CD14-positive monocyte (primary cell): ENCODE measurements around the gene ARFGEF3. TPM values are rescaled to one million over a fixed set of nuclear protein-coding genes. Genes with fewer than 3 reads are reported as not detected.

Experiments
- DNase-seq, 3 donors: peaks; one replicate each; pipeline ENCODE4 v3.0.0-alpha.2; 2011 to 2022
- H2AFZ ChIP-seq: 2 replicates; pipeline ENCODE4 v1.6.0; 2012; ENCODE audit warnings: mild to moderate bottlenecking, low read depth, low read length, inconsistent platforms; ENCODE audit not compliant: insufficient read depth, poor library complexity, severe bottlenecking
- H3K27ac ChIP-seq, 2 donors: 1 replicate in 1 of 2; 2 replicates in 1 of 2; pipeline ENCODE4 v1.5.1; 2012 to 2013; ENCODE audit warnings: low read length in 2 of 2, control low read depth in 1 of 2, inconsistent platforms in 1 of 2, low read depth in 1 of 2, mild to moderate bottlenecking in 1 of 2
- H3K27me3 ChIP-seq, 2 donors: one replicate each; pipeline versions ENCODE4 v1.6.0 to v1.6.1; 2011 to 2013; ENCODE audit warnings: low read length in 2 of 2; ENCODE audit not compliant: control insufficient read depth in 2 of 2, insufficient read depth in 2 of 2
- H3K36me3 ChIP-seq, 2 donors: replicated peaks in 1 of 2; 1 replicate in 1 of 2; 2 replicates in 1 of 2; pipeline versions ENCODE4 v1.5.1 to v1.6.1; 2012 to 2013; ENCODE audit warnings: low read length in 2 of 2, control low read depth in 1 of 2, inconsistent platforms in 1 of 2, mild to moderate bottlenecking in 1 of 2; ENCODE audit not compliant: insufficient read depth in 2 of 2, control insufficient read depth in 1 of 2
- H3K4me1 ChIP-seq, 2 donors: 1 replicate in 1 of 2; 2 replicates in 1 of 2; pipeline versions ENCODE4 v1.5.1 to v1.6.1; 2012 to 2013; ENCODE audit warnings: low read length in 2 of 2, control low read depth in 1 of 2, inconsistent platforms in 1 of 2, mild to moderate bottlenecking in 1 of 2, moderate library complexity in 1 of 2; ENCODE audit not compliant: insufficient read depth in 2 of 2, control insufficient read depth in 1 of 2
- H3K4me2 ChIP-seq: replicated peaks from 2 replicates; pipeline ENCODE3; 2012; ENCODE audit warnings: low read length, moderate library complexity, mild to moderate bottlenecking; ENCODE audit not compliant: poor library complexity, severe bottlenecking; ENCODE audit errors: extremely low read depth
- H3K4me3 ChIP-seq, 3 experiments: fragments of 200-600 bp in 1 of 3; sonication (generic) in 1 of 3; replicated peaks in 1 of 3; 1 replicate in 2 of 3; 2 replicates in 1 of 3; pipeline ENCODE4 v1.5.1; 2011 to 2013; ENCODE audit warnings: low read length in 3 of 3, mild to moderate bottlenecking in 3 of 3, control low read depth in 2 of 3, low read depth in 2 of 3, inconsistent platforms in 1 of 3, moderate library complexity in 1 of 3
- H3K79me2 ChIP-seq: 2 replicates; pipeline ENCODE4 v1.6.0; 2012; ENCODE audit warnings: mild to moderate bottlenecking, control low read depth, inconsistent platforms, low read length, moderate library complexity; ENCODE audit not compliant: insufficient read depth
- H3K9ac ChIP-seq: 2 replicates; pipeline ENCODE4 v1.6.0; 2017; ENCODE audit warnings: low read length, mild to moderate bottlenecking; ENCODE audit not compliant: insufficient read depth, poor library complexity, severe bottlenecking
- H3K9me3 ChIP-seq, 2 donors: replicated peaks in 1 of 2; 1 replicate in 1 of 2; 2 replicates in 1 of 2; pipeline versions ENCODE4 v1.5.1 to v1.6.1; 2012 to 2013; ENCODE audit warnings: low read length in 2 of 2, control low read depth in 1 of 2; ENCODE audit not compliant: control insufficient read depth in 1 of 2, insufficient read depth in 1 of 2
- H4K20me1 ChIP-seq: 2 replicates; pipeline ENCODE4 v1.6.0; 2012; ENCODE audit warnings: mild to moderate bottlenecking, low read length, control low read depth, moderate library complexity; ENCODE audit not compliant: insufficient read depth
- H3K27ac Mint-ChIP-seq, 7 donors: one replicate each; pipeline ENCODE4 v1.8.0; 2020; ENCODE audit warnings: mild to moderate bottlenecking in 7 of 7, mixed read lengths in 7 of 7, moderate library complexity in 6 of 7, inconsistent platforms in 2 of 7
- H3K27me3 Mint-ChIP-seq, 3 donors: one replicate each; pipeline ENCODE4 v1.8.0; 2021 to 2022; ENCODE audit warnings: low read depth in 3 of 3, mild to moderate bottlenecking in 3 of 3, mixed read lengths in 3 of 3, moderate library complexity in 3 of 3, inconsistent platforms in 1 of 3
- H3K36me3 Mint-ChIP-seq, 2 donors: one replicate each; pipeline ENCODE4 v1.8.0; 2020; ENCODE audit warnings: mixed read lengths in 2 of 2, inconsistent platforms in 1 of 2, mild to moderate bottlenecking in 1 of 2
- H3K4me1 Mint-ChIP-seq: one replicate; pipeline ENCODE4 v1.8.0; 2020; ENCODE audit warnings: mild to moderate bottlenecking, mixed read lengths
- H3K4me3 Mint-ChIP-seq, 2 donors: one replicate each; pipeline ENCODE4 v1.8.0; 2020; ENCODE audit warnings: mild to moderate bottlenecking in 2 of 2, mixed read lengths in 2 of 2, moderate library complexity in 1 of 2
- H3K9me3 Mint-ChIP-seq, 7 donors: one replicate each; pipeline ENCODE4 v1.8.0; 2020 to 2022; ENCODE audit warnings: mixed read lengths in 7 of 7, mild to moderate bottlenecking in 6 of 7, moderate library complexity in 6 of 7, inconsistent platforms in 2 of 7
- WGBS: methylation state at CpG from one replicate; pipeline ENCODE4 v1.1.5; 2013; ENCODE audit warnings: missing lambda C conversion rate; ENCODE audit not compliant: insufficient coverage; 5-methylcytosine and 5-hydroxymethylcytosine counted together
- intact Hi-C, 2 donors: fragments of 100-400 bp; cut with micrococcal nuclease; formaldehyde crosslinking; loops; one replicate each; pipeline versions ENCODE4 v1.15.0 to v1.15.1; 2023
- polyA plus RNA-seq, 3 donors: library from polyadenylated mRNA; depleted of rRNA in 1 of 3; unstranded in 2 of 3; stranded (reverse) in 1 of 3; fragments of 300-500 nt in 2 of 3; fragments of >200 nt in 1 of 3; fragmentation: Illumina TruSeq in 2 of 3; gene quantifications; 1 replicate in 2 of 3; 2 replicates in 1 of 3; pipeline ENCODE4 v1.2.3, GENCODE V29; 2012 to 2021
- TF ChIP-seq, protein P1 (sequence below): fragments of 200-600 bp; IDR thresholded peaks from one replicate; pipeline ENCODE4 v1.8.0; 2022; ENCODE audit warnings: antibody characterized with exemption, mild to moderate bottlenecking

Gene ARFGEF3
- polyA plus RNA-seq, 3 donors, result not detected

DNA sequence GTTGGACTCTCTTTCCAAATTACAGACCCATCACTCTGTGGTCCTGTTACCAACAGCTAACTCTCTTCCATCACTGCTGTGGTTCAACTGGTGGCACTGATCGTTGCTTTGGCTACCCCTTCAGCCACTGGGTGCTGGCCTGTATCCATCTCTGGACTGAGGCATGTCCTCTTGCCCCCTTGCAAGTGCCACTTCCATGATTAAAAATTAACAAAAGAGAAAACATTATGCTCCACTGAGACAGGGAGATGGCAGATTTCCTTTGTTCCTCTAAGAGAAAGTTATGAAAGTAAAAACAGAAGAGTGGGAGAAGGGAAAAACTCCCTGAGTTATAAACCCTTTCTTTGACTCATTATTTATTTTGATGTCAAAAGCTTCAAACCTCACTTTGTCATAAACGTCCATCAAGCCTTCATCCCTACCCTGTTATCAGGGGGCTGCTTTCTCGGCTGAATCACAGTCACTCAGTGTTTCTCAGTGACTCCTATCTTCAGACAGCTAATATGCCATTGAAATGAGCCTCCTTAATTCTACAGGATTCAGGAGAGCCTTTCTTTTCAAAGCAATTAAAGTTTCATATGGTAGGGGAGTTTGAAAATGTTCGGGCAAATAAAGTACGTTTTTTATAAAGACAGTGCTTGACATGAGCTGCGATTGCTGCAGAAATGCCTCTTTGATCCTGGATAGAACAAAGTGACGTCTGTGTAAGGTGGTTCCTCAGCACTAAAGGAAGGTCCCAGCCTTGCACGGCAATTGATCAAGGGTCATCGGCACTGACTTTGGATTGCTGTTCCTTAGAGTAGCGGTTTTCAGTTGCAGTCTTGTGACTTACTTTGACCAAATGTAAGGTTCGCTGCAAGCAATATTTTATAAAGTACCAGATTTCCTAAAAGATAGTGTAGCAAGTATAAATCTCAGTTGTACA, 106.5 kb downstream of the ARFGEF3 start:
- Mint-ChIP-seq H3K27me3 (peaks cover 0 to 8% (median 8%) of the 10 kb centered on the region in 3 donors), H3K27ac (no peak overlapping the region), H3K9me3 (peaks cover 0 to 1% (median 0%) of the 10 kb centered on the region in 7 donors), H3K4me3 (no peak overlapping the region), H3K4me1 (peaks cover 2% of the 10 kb centered on the region), H3K36me3 (no peaks in the 10 kb centered on the region)
- Histone ChIP-seq H3K4me2 (no peak overlapping the region), H3K79me2 (no peaks in the 10 kb centered on the region), H3K27me3 (no peaks in the 10 kb centered on the region), H2AFZ (no peak overlapping the region), H3K36me3 (no peaks in the 10 kb centered on the region), H3K4me1 (no peaks in the 10 kb centered on the region), H3K9ac (no peak overlapping the region), H4K20me1 (no peaks in the 10 kb centered on the region), H3K27ac (no peak overlapping the region), H3K9me3 (no peaks in the 10 kb centered on the region), H3K4me3 (no peak overlapping the region)
- TF ChIP-seq, protein P1, sequence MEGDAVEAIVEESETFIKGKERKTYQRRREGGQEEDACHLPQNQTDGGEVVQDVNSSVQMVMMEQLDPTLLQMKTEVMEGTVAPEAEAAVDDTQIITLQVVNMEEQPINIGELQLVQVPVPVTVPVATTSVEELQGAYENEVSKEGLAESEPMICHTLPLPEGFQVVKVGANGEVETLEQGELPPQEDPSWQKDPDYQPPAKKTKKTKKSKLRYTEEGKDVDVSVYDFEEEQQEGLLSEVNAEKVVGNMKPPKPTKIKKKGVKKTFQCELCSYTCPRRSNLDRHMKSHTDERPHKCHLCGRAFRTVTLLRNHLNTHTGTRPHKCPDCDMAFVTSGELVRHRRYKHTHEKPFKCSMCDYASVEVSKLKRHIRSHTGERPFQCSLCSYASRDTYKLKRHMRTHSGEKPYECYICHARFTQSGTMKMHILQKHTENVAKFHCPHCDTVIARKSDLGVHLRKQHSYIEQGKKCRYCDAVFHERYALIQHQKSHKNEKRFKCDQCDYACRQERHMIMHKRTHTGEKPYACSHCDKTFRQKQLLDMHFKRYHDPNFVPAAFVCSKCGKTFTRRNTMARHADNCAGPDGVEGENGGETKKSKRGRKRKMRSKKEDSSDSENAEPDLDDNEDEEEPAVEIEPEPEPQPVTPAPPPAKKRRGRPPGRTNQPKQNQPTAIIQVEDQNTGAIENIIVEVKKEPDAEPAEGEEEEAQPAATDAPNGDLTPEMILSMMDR, result no peak
- 88% methylated on average over 5 of the region's 11 CpGs for WGBS
- no peak for DNase-seq
- intact Hi-C loops, result no loop called here

DNA sequence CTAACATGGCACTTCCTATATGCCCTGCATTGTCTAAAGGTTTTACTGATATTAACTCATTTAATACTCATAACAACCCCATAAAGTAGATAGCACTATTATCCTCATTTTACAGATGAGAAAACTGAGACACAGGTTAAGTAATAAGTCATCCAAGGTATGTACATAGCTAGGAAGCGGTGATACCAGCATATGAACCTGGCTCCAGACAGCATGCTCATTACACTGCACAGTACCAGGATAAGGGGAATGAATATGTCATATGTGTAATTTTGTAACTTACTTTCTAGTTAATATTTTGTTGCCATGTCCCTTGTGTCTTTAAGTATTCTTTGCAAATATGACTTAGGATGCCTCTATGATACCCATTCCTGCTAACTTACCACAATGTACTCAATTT, 109.7 kb downstream of the ARFGEF3 start:
- H3K27me3 Mint-ChIP-seq, result peaks cover 0 to 5% (median 4%) of the 10 kb centered on the region in 3 donors
- no peak overlapping the region for H3K4me3 Mint-ChIP-seq
- intact Hi-C loops, result no loop called here
- H3K9me3 ChIP-seq, result no peaks in the 10 kb centered on the region
- H3K9ac ChIP-seq, result no peak overlapping the region
- H3K4me1 Mint-ChIP-seq, result no peaks in the 10 kb centered on the region
- H3K4me1 ChIP-seq, result no peaks in the 10 kb centered on the region
- H3K4me2 ChIP-seq, result no peak overlapping the region
- no peak for DNase-seq
- WGBS, result no CpG with 5 or more reads among the region's 1 CpG
- no peaks in the 10 kb centered on the region for H3K36me3 ChIP-seq
- no peak overlapping the region for H3K4me3 ChIP-seq
- peaks cover 0 to 1% (median 0%) of the 10 kb centered on the region in 7 donors for H3K9me3 Mint-ChIP-seq
- H3K36me3 Mint-ChIP-seq, result no peaks in the 10 kb centered on the region
- no peak overlapping the region for H2AFZ ChIP-seq
- no peaks in the 10 kb centered on the region for H3K79me2 ChIP-seq
- TF ChIP-seq, protein P1, result no peak
- H3K27me3 ChIP-seq, result no peaks in the 10 kb centered on the region
- no peak overlapping the region for H3K27ac Mint-ChIP-seq
- H4K20me1 ChIP-seq, result no peaks in the 10 kb centered on the region
- H3K27ac ChIP-seq, result no peak overlapping the region
